K562 (cell line): ENCODE results near the gene C1orf74.

Source experiments
- EP300 ChIP-seq: IDR thresholded peaks from 2 replicates; pipeline ENCODE4 v1.6.1; 2012; ENCODE audit warnings: low read length, improper control_type of control experiment
- TF ChIP-seq, protein P1 (sequence below): sonication (generic); formaldehyde crosslinking; IDR thresholded peaks from 2 replicates; pipeline ENCODE4 v1.8.0; 2023; ENCODE audit warnings: mild to moderate bottlenecking, missing genetic modification reagents

GRCh38 chr1:209767706-209768105 is 16.7 kb downstream of the C1orf74 start:
- TF ChIP-seq, protein P1, sequence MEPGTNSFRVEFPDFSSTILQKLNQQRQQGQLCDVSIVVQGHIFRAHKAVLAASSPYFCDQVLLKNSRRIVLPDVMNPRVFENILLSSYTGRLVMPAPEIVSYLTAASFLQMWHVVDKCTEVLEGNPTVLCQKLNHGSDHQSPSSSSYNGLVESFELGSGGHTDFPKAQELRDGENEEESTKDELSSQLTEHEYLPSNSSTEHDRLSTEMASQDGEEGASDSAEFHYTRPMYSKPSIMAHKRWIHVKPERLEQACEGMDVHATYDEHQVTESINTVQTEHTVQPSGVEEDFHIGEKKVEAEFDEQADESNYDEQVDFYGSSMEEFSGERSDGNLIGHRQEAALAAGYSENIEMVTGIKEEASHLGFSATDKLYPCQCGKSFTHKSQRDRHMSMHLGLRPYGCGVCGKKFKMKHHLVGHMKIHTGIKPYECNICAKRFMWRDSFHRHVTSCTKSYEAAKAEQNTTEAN (CRISPR knock-in tag) = no peak
- no peak for TF ChIP-seq EP300
